ENCODE data around the gene DDX31. TPM values are rescaled to one million over a fixed set of nuclear protein-coding genes. Genes with fewer than 3 reads are reported as not detected.

DDX31 gene
- total RNA-seq, 1 experiment from 2014 or later: 28.4 TPM

DNA sequence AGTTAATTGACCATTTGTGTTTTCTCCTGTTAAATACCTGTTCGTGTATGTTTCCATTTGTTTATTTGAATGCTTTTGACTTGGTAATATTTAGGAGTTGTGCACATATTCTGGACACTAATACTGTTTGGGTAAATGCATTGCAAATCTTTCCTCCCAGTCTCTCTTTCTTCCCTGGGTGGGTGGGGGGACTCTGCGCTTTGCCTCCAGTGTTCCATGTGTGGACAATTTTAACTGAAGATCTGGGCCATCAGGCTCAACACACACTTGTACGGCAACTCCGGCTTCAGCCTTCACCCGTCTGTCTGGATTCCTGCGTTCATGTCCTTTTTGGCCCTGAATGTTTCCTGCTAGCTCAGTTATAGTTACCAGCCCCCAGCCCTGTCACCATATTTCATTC is 40.5 kb upstream of the DDX31 start:
- Histone ChIP-seq H2BK15ac (ENCODE audit: low read depth, low read length) (no peak overlapping the region), H3K4me1 (ENCODE audit: insufficient read depth, low read length) (no peaks in the 10 kb centered on the region), H2BK5ac (ENCODE audit: insufficient read length, low read length) (no peak overlapping the region), H3K23me2 (ENCODE audit: insufficient read length, low read depth, low read length, poor library complexity, severe bottlenecking) (no peaks in the 10 kb centered on the region), H3K18ac (ENCODE audit: insufficient read length, low read depth, low read length) (no peak overlapping the region), H2BK20ac (ENCODE audit: low read depth, low read length, poor library complexity, severe bottlenecking) (no peak overlapping the region), H3K27me3 (ENCODE audit: insufficient read depth, low read length) (no peaks in the 10 kb centered on the region), H3K56ac (ENCODE audit: insufficient read length, low read depth, low read length) (no peak overlapping the region), H4K91ac (ENCODE audit: insufficient read length, low read depth, low read length) (no peak overlapping the region), H3K9ac (ENCODE audit: extremely low read depth, insufficient read length, low read length) (no peak overlapping the region), H3K79me2 (ENCODE audit: insufficient read depth, low read length) (no peaks in the 10 kb centered on the region), H2BK12ac (ENCODE audit: insufficient read length, low read depth, low read length) (no peak overlapping the region), H3T11ph (ENCODE audit: low read length) (no peak overlapping the region), H4K5ac (ENCODE audit: insufficient read length, low read depth, low read length) (no peak overlapping the region), H3K79me1 (ENCODE audit: insufficient read depth, low read depth, low read length, poor library complexity, severe bottlenecking) (no peaks in the 10 kb centered on the region), H2AFZ (ENCODE audit: low read length) (no peak overlapping the region), H3K4me2 (ENCODE audit: insufficient read depth, insufficient read length, low read length) (no peak overlapping the region), H3K4ac (ENCODE audit: low read depth, low read length) (no peak overlapping the region), H4K8ac (replicated peaks; ENCODE audit: insufficient read length, low read depth, low read length) (no peak overlapping the region), H2AK5ac (ENCODE audit: insufficient read length, low read length) (no peak overlapping the region), H3K23ac (ENCODE audit: insufficient read length, low read depth, low read length) (no peak overlapping the region), H4K20me1 (ENCODE audit: control insufficient read depth, insufficient read depth, insufficient read length) (no peaks in the 10 kb centered on the region), H2BK120ac (ENCODE audit: low read depth, low read length, poor library complexity, severe bottlenecking) (no peak overlapping the region), H3K9me3 (ENCODE audit: control insufficient read depth, low read depth, low read length) (no peaks in the 10 kb centered on the region), H3K27ac (ENCODE audit: insufficient read length, low read depth, low read length) (no peak overlapping the region), H3K14ac (ENCODE audit: insufficient read depth, low read length) (no peak overlapping the region)
- WGBS (ENCODE audit: extremely low coverage, insufficient read length, low lambda C conversion rate): no CpG with 5 or more reads among the region's 6 CpGs
- no peak overlapping the region for H3K4me3 Mint-ChIP-seq
- H3K27ac Mint-ChIP-seq: no peak overlapping the region
- no peaks in the 10 kb centered on the region for H3K36me3 Mint-ChIP-seq (ENCODE audit: insufficient read depth in 1 of 3, low read depth in 3 of 3)
- H3K4me1 Mint-ChIP-seq: no peaks in the 10 kb centered on the region
- TF ChIP-seq, protein P1, sequence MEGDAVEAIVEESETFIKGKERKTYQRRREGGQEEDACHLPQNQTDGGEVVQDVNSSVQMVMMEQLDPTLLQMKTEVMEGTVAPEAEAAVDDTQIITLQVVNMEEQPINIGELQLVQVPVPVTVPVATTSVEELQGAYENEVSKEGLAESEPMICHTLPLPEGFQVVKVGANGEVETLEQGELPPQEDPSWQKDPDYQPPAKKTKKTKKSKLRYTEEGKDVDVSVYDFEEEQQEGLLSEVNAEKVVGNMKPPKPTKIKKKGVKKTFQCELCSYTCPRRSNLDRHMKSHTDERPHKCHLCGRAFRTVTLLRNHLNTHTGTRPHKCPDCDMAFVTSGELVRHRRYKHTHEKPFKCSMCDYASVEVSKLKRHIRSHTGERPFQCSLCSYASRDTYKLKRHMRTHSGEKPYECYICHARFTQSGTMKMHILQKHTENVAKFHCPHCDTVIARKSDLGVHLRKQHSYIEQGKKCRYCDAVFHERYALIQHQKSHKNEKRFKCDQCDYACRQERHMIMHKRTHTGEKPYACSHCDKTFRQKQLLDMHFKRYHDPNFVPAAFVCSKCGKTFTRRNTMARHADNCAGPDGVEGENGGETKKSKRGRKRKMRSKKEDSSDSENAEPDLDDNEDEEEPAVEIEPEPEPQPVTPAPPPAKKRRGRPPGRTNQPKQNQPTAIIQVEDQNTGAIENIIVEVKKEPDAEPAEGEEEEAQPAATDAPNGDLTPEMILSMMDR (conservative IDR thresholded peaks at IDR 0.05): no peak
- DNase-seq: no peak
- peaks cover 0 to 2% of the 10 kb centered on the region in 2 experiments; a peak in 1 of 5 replicates for H3K9me3 Mint-ChIP-seq
- H3K27me3 Mint-ChIP-seq (ENCODE audit: low read depth): peaks cover 12% of the 10 kb centered on the region
